NT2/D1 (cell line): ENCODE measurements around the gene ENDOD1.

ENCODE experiments used
- YY1 ChIP-seq: IDR thresholded peaks from 2 replicates; pipeline ENCODE4 v1.6.1; 2011; ENCODE audit not compliant: insufficient read length, insufficient read depth
- ZNF274 ChIP-seq: IDR thresholded peaks from 2 replicates; pipeline ENCODE4 v1.6.1; 2011; ENCODE audit warnings: mild to moderate bottlenecking, low read depth, low read length

DNA sequence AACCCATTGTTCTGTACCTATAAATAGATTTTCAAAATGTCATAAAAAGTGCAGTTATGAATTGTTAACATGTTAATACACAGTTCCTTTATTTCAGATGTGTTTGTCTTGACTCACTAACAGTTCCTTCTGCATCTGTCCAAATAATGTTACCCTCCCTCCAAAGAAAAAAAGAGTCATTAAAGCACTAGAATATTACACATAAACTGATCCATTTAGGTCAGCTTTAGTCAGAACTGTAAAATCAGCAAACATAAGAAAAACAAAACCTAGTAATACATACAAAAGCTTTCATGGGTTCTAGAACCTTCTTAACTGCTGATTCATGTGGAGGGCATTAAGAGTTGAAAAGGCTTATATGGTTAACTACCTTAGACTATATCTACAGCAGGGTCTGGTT is 76.0 kb downstream of the ENDOD1 start:
- TF ChIP-seq ZNF274 = no peak
- TF ChIP-seq YY1 = no peak
